ENCODE data around the gene ECSCR.
"Not testable (repeated sequence)": the region's sequence is repeated elsewhere in the genome, so short reads cannot be mapped to it uniquely, and the experiment has no call there.

ECSCR gene

GRCh38 chr5:139492700-139493192 is 30.2 kb upstream of the ECSCR start:
- TF ChIP-seq CTCF (IDR thresholded peaks at IDR 0.05; ENCODE audit: insufficient read depth, missing control alignments): no peak
- DNase-seq (ENCODE audit: insufficient read length, low spot score) (no peak), FAIRE-seq (no peak)

DNA sequence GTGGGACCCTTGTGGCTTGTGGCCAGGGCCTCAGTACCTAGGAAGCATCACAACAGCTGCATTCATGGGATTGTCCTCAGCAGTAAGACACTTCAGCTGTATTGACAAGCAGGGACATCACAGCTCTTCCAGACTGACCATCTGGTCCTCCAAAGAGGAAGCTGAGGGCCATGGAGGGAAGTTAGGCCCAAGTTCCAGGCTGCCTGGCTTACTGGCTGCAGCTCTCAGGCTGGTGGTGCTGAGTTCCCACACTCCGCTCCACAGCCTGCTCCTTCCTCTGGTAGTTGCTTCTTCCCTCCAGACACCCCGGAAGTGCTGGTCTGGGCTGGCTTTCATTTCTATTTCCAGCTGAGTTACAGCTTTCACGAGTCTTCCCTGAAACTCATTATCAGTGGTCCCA is 25.7 kb upstream of the ECSCR start:
- no peak for FAIRE-seq
- no peak for DNase-seq (ENCODE audit: insufficient read length, low spot score)
- TF ChIP-seq CTCF (IDR thresholded peaks at IDR 0.05; ENCODE audit: insufficient read depth, missing control alignments): no peak

DNA sequence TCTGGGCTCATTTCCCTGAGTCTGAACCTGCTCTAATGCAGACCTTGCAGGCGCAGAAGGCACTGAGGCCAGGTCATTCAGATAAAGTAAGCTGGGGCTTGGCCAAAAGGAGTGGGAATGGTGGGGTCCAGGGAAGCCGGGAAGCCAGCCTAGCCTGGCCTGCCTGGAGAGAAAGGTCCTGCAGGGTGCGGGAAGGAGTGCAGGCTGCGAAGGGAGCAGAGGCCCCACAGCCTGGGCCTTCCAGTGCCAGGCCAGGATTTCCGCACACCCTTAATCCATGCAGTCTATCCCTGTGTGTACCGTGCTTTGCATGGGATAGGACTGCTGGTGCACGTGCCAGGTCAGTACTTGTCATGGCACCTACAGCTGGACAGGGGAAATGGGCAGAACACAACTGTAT is 23.7 kb upstream of the ECSCR start:
- FAIRE-seq (no peak), DNase-seq (ENCODE audit: insufficient read length, low spot score) (no peak)
- TF ChIP-seq CTCF (IDR thresholded peaks at IDR 0.05; ENCODE audit: insufficient read depth, missing control alignments): no peak

- not testable (repeated sequence) for FAIRE-seq; DNase-seq (ENCODE audit: insufficient read length, low spot score)
These were observed 20.3 kb upstream of the ECSCR start for GRCh38 chr5:139482890-139483208.

GRCh38 chr5:139482050-139482889 is 19.7 kb upstream of the ECSCR start, which contains the start of gene STING1:
Gene STING1 (minus strand): TSS chr5:139482758. CDS start chr5:139481704, 1,054 bp downstream.
- FAIRE-seq (no peak), DNase-seq (ENCODE audit: insufficient read length, low spot score) (no peak)
- no peak for TF ChIP-seq CTCF (IDR thresholded peaks at IDR 0.05; ENCODE audit: insufficient read depth, missing control alignments)

GRCh38 chr5:139481580-139482049 is 19.1 kb upstream of the ECSCR start:
- DNase-seq (ENCODE audit: insufficient read length, low spot score) (no peak), FAIRE-seq (no peak)
- no peak for TF ChIP-seq CTCF (IDR thresholded peaks at IDR 0.05; ENCODE audit: insufficient read depth, missing control alignments)

GRCh38 chr5:139481122-139481533 is 18.6 kb upstream of the ECSCR start:
- FAIRE-seq (no peak), DNase-seq (ENCODE audit: insufficient read length, low spot score) (no peak)
- no peak for TF ChIP-seq CTCF (IDR thresholded peaks at IDR 0.05; ENCODE audit: insufficient read depth, missing control alignments)

- not testable (repeated sequence) for DNase-seq (ENCODE audit: insufficient read length, low spot score)
These were observed 17.2 kb upstream of the ECSCR start for GRCh38 chr5:139479729-139480128.

DNA sequence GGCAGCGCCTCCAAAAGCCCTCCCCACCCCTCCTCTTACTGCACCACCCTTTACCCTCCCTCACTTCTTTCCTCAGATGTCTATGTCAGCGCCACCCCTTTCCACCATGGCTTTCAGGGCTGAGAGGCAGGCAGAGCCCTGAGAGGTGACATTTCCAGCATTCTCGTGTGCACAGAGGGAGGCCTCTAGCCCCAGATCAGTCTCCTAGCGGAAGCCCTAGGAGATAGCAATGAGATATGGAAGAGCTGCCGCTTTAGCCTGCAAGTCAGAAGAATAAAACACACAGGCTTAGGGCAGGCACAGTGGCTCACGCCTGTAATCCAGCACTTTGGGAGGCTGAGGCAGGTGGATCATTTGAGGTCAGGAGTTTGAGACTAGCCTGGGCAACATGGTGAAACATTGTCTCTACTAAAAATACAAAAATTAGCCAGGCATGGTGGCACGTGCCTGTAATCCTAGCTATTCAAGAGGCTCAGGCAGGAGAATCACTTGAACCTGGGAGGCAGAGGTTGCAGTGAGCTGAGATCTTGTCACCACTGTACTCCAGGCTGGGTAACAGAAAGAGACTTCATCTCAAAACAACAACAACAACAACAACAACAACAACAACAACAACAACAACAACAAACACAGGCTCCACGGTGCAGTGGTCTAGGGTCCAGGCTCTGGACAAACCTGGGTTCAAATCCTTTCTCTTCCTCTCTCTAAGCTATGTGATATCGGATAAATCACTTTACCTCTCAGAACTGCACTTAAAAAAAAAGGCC is 16.3 kb upstream of the ECSCR start:
- not testable (repeated sequence) for DNase-seq (ENCODE audit: insufficient read length, low spot score); FAIRE-seq

More at GRCh38 chr5:139479729-139480128, 17.2 kb upstream of the ECSCR start:
- FAIRE-seq: not testable (repeated sequence)
